Stimulated activated CD4-positive, alpha-beta T cell treated with anti-CD3 and anti-CD28 coated beads, Interleukin-2, amount 100 ng/mL, for 4 hours (primary cell): ENCODE data around the gene GRB10.
"Not testable (repeated sequence)": the region's sequence is repeated elsewhere in the genome, so short reads cannot be mapped to it uniquely, and the experiment has no call there.

ENCODE experiments used
- DNase-seq: peaks from one replicate; pipeline ENCODE4 v3.0.0-alpha.2; 2020; ENCODE audit warnings: low read depth

GRB10 gene

GRCh38 chr7:50743016-50743415, 39.7 kb downstream of the GRB10 start:
- DNase-seq, result no peak

DNA sequence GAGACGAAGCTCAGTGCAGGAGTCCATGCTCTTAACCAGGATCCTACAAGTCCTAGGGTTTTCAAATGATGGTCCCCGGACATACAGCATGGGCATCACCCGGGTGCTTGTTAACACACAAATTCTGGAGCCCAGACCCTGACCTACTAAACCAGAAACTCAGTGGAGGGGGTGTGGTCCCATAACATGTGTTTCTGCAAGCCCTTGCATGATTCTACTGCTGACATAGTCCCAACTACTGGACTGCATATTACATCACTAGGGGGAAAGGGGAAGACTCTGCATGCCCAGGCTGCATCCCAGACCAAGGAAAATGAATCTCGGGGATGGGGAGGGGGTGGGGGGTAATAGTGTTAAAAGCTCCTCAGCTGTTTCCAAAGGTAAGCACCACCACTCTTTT, 40.3 kb downstream of the GRB10 start:
- no peak for DNase-seq

GRCh38 chr7:50739744-50740435, 42.8 kb downstream of the GRB10 start:
- DNase-seq, result peak; percentile 21

DNA sequence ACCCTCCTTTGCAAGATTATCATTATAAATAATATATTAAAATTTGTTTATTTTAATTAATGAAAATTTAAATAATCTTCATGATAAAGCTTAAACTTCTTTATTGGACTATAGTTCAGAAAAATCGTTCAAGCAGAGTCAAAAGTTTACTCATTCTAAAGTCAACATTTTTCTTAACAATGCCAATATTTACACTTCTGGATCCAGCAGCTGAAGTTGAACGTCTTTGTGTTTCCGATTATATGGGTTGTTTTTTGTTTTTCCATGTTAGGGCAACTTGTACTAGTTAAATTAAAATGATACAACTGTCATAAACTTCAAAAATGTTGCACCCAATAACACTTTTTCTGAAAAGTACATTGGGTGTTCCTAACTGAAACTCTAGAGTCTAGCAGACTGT, 43.8 kb downstream of the GRB10 start:
- no peak for DNase-seq

DNA sequence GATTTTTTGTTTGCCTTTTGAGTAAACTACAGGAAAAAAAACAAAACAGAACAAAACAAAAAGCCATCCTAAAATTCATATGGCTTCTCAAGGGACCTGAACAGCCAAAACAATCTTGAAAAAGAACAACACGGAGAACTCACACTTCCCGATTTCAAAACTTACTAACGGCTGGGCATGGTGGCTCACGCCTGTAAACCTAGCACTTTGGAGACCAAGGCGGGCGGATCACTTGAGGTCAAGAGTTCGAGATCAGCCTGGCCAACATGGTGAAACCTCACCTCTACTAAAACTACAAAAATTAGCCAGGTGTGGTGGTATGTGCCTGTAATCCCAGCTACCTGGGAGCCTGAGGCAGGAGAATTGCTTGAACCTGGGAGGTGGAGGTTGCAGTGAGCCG, 46.9 kb downstream of the GRB10 start:
- DNase-seq, result not testable (repeated sequence)

DNA sequence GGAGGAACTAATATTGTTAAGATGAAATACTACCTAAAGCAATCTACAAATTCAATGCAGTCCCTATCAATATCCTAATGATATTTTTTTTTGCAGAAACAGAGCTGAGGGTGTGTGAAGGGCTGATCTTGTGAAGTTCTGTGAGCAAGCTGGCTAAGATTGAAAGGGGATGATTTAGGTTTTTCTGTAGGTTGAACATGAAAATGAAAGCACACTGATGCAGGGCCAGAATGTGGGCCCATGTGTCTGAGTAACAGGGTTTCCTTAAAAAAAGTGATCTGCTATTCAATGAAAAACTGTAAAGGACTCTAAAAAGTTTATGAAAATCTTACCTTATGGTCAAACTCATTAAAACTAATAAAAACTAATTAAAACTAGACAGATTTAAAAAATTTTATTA, 47.4 kb downstream of the GRB10 start:
- DNase-seq, result no peak

DNA sequence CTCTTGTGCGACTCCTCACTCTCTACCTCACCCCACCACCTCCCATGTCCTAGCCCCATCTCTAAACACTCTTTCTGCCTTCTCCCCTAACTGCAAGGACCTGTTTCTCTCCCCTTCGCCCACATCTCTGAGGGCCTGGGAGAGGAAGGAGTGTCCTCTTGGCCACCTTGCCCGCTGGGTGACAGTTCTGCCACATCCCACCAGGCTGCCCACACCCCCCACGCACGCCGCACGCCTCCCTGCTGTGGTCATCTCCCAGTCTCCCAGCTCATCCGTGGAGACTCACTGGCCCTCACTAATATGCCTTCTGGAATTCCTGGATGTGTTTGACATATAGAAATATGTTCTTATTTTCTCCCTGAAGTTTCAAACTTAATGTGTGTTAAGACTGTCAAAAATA, 48.5 kb downstream of the GRB10 start:
- no peak for DNase-seq

DNA sequence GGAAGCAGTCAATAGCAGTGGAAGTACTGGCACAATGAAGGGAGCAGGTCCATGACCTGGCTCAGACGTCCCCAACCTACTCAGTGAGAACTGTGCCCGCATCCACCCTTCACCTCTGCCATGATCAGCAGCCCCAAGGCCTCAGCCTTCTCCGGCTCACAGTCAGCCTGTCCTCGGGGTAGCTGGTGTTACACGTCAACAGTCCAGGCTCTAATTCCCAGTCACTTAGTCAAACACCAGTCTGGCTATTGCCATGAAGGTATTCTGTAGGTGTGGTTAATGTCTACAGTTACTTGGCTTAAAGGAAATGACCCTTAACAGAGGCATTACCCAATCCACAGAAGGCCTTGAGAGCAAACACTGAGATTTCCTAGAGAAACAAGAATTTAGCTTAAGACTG, 49.1 kb downstream of the GRB10 start:
- no peak for DNase-seq

DNA sequence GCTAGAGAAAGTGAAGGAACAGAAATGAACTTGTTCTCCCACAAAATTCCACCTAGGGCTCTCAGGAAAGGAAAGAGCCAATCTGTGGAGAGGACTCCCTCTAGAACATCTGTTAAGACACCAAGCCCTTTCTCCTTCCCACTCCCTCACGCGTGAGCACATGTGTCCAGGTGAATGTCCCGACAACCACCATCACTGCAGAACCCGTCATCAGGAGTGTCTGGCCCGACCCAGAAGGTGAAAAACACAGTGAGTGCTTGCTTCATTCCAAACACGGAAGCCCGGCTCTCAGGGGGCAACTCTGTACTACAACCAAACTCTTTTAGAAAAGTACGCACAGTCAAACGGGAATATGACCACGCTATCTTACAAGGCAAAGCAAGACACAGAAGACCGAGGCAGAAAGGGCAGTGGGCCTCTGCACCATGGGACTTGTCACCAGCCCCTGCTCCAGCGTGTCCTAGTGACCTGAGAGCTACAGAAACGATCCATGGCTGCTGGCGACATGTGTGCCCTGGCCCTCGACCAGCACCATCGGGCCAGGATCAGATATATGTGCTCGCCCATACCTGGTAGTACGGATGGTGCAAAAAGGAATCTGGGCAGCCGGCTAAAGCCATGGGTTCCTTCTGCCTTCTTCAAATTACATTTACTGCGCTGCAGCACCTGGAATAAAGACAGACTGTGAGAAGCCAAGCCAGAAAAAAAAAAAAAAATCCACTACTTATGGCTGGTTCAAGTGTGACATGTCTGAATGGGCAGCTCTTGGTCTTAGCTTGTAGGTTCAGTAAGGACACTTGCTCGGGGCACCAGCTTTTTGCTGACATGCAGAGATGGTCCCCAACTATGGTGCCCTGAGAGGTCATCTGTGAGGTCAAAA, 50.8 kb downstream of the GRB10 start:
- DNase-seq, result no peak

DNA sequence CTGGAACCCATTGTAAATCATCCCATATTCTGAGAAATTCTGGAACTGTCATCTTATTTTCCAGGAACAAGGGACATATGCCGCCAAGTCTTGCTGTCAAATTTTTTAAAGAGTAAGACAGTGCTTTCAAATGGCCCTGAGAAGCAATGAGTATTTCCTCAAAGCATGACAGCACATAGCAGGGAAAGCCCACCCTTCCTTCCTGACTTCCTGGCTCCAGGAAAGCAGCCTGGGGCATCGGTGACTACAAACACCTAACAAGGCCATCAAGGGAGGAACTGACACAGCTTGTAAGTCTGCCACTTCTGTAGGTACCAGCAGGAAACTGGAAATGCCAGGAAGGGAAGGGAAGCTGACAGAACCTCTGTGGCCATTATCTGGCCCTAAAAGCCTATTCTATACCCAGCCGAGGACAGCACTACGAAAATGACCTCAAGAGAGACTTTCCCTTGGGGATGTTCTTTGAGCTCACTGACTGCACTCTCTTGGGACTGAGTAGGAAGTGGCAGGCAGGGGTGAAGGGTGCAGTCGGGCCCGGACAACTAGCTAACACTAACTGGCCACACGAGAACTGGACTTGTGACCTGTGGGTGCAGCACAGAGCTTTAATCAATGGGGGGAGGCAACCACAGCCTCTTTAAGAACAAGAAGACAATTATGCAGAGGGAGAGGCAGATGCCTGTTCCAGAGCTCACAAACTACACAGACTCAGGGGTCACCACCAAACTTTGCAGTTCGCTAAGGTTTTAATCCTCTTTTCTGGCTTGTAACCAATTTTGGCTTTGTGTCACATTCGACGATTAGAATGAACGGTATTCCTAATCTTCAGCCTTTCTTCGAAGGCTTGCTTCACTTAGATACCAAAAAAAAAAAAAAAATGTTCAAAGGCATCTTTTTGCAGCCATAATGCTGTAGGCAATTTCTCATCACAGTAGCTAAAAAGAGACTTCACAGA, 52.0 kb downstream of the GRB10 start:
- DNase-seq, result no peak

GRCh38 chr7:50729962-50730361, 52.7 kb downstream of the GRB10 start:
- no peak for DNase-seq

DNA sequence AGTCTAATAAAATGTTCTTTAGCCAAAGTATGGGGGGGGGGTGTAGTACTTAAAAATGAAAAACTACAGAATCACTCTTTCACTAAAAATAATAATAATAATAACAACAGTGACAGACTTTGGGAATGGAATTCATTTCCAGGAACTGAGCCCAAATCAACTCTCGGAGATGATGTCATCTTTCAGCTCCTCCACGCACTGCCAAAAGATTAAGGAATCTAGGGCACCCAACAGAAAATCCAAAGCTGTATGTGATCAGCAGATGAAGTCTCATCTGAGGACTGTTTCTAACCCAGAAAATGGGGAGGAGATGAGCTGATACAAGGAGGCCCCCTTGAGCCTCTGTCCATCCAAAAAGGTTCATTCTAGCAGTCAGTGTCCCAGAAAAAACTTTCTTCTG, 54.5 kb downstream of the GRB10 start:
- DNase-seq, result no peak

- no peak for DNase-seq
Observed at GRCh38 chr7:50727711-50728110, 55.0 kb downstream of the GRB10 start.

- no peak for DNase-seq
Observed at GRCh38 chr7:50727072-50727471, 55.6 kb downstream of the GRB10 start.

DNA sequence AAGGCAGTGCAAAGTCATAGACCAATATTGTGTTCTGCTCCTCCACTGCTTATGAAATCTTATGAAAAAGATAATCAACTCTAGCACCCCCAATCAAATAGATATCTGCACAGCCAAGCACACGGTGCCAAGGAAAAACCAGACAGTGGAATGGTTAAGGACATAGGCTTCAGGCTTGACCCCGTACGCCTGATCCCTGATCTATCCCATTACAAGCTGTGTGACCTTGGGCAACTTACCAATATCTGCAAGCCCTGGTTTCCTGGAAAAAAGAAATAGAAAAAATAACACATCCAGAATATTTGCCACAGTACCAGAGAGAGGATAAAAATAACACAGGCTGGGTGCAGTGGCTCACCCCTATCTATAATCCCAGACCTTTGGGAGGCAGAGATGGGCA, 56.9 kb downstream of the GRB10 start:
- no peak for DNase-seq

DNA sequence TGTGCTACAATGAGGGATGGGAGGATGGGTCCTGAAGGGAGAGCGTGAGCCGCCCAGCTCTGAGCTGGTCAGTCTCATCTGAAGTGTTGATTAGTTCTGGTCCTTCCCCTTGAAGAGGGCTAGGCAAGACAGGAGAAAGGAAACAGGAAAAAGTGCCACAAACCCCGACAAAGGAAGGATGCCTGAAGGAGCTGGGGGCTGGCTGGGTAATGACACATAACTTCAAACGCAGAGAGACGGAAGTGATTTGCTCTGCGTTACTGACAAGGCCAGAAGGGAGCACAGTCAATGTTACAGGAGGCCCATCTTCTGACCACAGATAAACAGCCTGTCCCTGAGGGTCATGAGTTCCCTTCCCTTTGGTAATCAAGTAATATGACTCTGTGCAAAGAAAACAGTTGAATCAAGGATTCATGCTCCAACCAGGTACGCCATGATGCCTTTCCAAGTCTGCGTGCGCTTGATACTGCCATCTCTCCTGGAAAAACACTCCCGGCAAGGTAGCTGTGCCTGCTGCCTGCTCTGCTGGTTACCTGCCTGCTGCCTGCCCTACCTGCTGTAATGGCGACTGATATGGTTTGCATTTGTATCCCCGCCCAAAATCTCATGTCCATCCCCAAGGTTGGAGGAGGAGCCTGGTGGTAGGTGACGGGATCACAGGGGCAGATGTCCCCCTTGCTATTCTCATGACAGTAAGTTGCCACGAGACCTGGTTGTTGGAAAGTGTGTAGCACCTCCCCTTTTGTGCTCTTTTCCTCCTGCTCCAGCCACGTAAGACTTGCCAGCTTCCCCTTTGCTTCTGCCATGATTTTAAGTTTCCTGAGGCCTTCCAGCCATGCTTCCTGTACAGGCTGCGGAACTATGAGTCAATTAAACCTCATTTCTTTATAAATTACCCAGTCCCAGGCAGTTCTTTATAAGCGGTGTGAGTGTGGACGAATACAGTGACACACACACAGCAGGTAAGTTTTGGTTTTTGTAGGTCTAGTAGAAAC, 57.9 kb downstream of the GRB10 start:
- no peak for DNase-seq

GRCh38 chr7:50723888-50724287, 58.8 kb downstream of the GRB10 start:
- DNase-seq, result no peak

GRCh38 chr7:50723173-50723572, 59.5 kb downstream of the GRB10 start:
- no peak for DNase-seq

GRCh38 chr7:50721661-50722259, 60.9 kb downstream of the GRB10 start:
- DNase-seq, result no peak

DNA sequence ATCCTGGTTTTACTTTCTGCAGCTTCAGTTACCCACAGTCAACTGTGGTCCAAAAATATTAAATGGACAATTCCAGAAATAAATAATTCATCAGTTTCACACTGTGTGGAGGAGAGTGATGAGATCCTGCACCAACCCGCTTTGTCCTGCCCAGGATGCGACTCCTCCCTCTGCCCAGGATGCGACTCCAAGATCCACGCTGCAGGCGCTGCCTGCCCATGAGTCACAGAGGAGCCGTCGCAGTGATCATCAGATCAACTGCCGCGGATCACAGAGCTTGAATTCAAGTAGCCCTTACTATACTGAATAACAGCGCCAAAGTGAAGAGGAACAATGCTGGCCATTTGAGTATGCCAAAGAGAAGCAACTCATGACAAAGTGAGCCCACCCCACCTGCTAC, 61.5 kb downstream of the GRB10 start:
- DNase-seq, result no peak

DNA sequence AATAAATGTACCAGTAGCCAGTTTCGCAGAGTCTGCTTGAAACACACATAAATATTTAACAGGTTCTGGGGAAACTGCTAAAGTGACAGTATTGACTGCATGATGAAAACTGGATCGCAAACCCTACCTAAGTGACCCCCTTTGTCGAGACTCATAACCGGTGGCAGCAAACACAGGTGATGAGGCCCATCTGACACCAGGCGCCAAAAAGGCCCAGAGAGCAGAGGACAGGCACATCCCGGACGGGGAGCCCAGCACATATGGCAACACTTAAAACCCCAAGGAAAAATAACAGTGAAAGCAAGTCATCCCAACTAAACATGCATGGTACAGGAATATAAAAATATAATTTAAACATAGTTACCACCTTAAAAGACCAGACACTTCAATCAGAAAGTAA, 62.4 kb downstream of the GRB10 start:
- DNase-seq, result no peak
